ENCODE measurements around the gene GALNT10. TPM values are rescaled to one million over a fixed set of nuclear protein-coding genes. Genes with fewer than 3 reads are reported as not detected.
A peak's percentile ranks its signal among the peaks of the same experiment; 100 is the strongest.

The GALNT10 gene
- total RNA-seq, 2 donors from 2014 or later = 30.2 to 43.4 TPM

- WGBS, 2 experiments (ENCODE audit: insufficient coverage in 1 of 2, insufficient read length in 1 of 2) = 8 to 11% methylated on average over 22 to 25 of the region's 25 CpGs
- no peak for DNase-seq
Observed at GRCh38 chr5:154189256-154189818, 1.2 kb upstream of the GALNT10 start.

GRCh38 chr5:154189819-154190594, 526 bp upstream of the GALNT10 start:
- TF ChIP-seq CTCF (conservative IDR thresholded peaks at IDR 0.05) = peak; percentile 64
- H3K4me3 ChIP-seq (ENCODE audit: low read length) = peak overlapping the region; percentile 81
- H3K36me3 ChIP-seq (ENCODE audit: control insufficient read depth, insufficient read depth, low read length) = peaks cover 4% of the 10 kb centered on the region
- H3K9me3 Mint-ChIP-seq = no peaks in the 10 kb centered on the region
- peak overlapping the region; percentile 61 for H3K4me3 Mint-ChIP-seq
- H3K27me3 ChIP-seq (ENCODE audit: control insufficient read depth, insufficient read depth, low read length, poor library complexity, severe bottlenecking) = peaks cover 39% of the 10 kb centered on the region
- no peaks in the 10 kb centered on the region for H3K36me3 Mint-ChIP-seq (ENCODE audit: low read depth)
- 1 to 4% methylated on average over 29 to 67 of the region's 67 CpGs for WGBS, 2 experiments (ENCODE audit: insufficient coverage in 1 of 2, insufficient read length in 1 of 2)
- H3K27me3 Mint-ChIP-seq (ENCODE audit: insufficient read depth) = peaks cover 57% of the 10 kb centered on the region
- H3K27ac Mint-ChIP-seq = no peak overlapping the region
- peaks cover 22% of the 10 kb centered on the region for H3K4me1 ChIP-seq (ENCODE audit: control insufficient read depth, insufficient read depth, low read length)
- H3K9me3 ChIP-seq (ENCODE audit: control insufficient read depth, low read length) = no peaks in the 10 kb centered on the region
- H3K4me1 Mint-ChIP-seq = peaks cover 42% of the 10 kb centered on the region
- peak; percentile 91 for DNase-seq
- peak overlapping the region; percentile 50 for H3K27ac ChIP-seq (ENCODE audit: low read depth, low read length)
- H3K9ac ChIP-seq (ENCODE audit: extremely low read depth, low read length, poor library complexity, severe bottlenecking) = no peak overlapping the region

More at GRCh38 chr5:154189256-154189818, 1.2 kb upstream of the GALNT10 start:
- no peak for TF ChIP-seq CTCF (conservative IDR thresholded peaks at IDR 0.05)
- Mint-ChIP-seq H3K4me1 (peaks cover 35% of the 10 kb centered on the region), H3K27ac (no peak overlapping the region), H3K9me3 (no peaks in the 10 kb centered on the region), H3K27me3 (ENCODE audit: insufficient read depth) (peaks cover 57% of the 10 kb centered on the region), H3K36me3 (ENCODE audit: low read depth) (no peaks in the 10 kb centered on the region), H3K4me3 (peak overlapping the region; percentile 61)
- Histone ChIP-seq H3K4me1 (ENCODE audit: control insufficient read depth, insufficient read depth, low read length) (peaks cover 18% of the 10 kb centered on the region), H3K9me3 (ENCODE audit: control insufficient read depth, low read length) (no peaks in the 10 kb centered on the region), H3K9ac (ENCODE audit: extremely low read depth, low read length, poor library complexity, severe bottlenecking) (no peak overlapping the region), H3K4me3 (ENCODE audit: low read length) (peak overlapping the region; percentile 81), H3K27ac (ENCODE audit: low read depth, low read length) (no peak overlapping the region), H3K27me3 (ENCODE audit: control insufficient read depth, insufficient read depth, low read length, poor library complexity, severe bottlenecking) (peaks cover 39% of the 10 kb centered on the region), H3K36me3 (ENCODE audit: control insufficient read depth, insufficient read depth, low read length) (no peaks in the 10 kb centered on the region)

GRCh38 chr5:154191467-154192261, 1.1 kb downstream of the GALNT10 start:
- H3K4me1 Mint-ChIP-seq = peaks cover 52% of the 10 kb centered on the region
- Histone ChIP-seq H3K9me3 (ENCODE audit: control insufficient read depth, low read length) (no peaks in the 10 kb centered on the region), H3K4me3 (ENCODE audit: low read length) (peak overlapping the region; percentile 94), H3K27me3 (ENCODE audit: control insufficient read depth, insufficient read depth, low read length, poor library complexity, severe bottlenecking) (peaks cover 32% of the 10 kb centered on the region), H3K9ac (ENCODE audit: extremely low read depth, low read length, poor library complexity, severe bottlenecking) (no peak overlapping the region), H3K4me1 (ENCODE audit: control insufficient read depth, insufficient read depth, low read length) (peaks cover 28% of the 10 kb centered on the region), H3K27ac (ENCODE audit: low read depth, low read length) (no peak overlapping the region), H3K36me3 (ENCODE audit: control insufficient read depth, insufficient read depth, low read length) (peaks cover 20% of the 10 kb centered on the region)
- peaks cover 43% of the 10 kb centered on the region for H3K27me3 Mint-ChIP-seq (ENCODE audit: insufficient read depth)
- peak overlapping the region; percentile 72 for H3K4me3 Mint-ChIP-seq
- no peak overlapping the region for H3K27ac Mint-ChIP-seq
- DNase-seq = no peak
- TF ChIP-seq CTCF (conservative IDR thresholded peaks at IDR 0.05) = no peak
- H3K36me3 Mint-ChIP-seq (ENCODE audit: low read depth) = peaks cover 7% of the 10 kb centered on the region
- no peaks in the 10 kb centered on the region for H3K9me3 Mint-ChIP-seq
- 61 to 70% methylated on average over 3 to 10 of the region's 10 CpGs for WGBS, 2 experiments (ENCODE audit: insufficient coverage in 1 of 2, insufficient read length in 1 of 2)

Data from endodermal cell (in vitro differentiated cells).